Endothelial cell of umbilical vein (primary cell): ENCODE measurements around the gene CLCN2. TPM values are rescaled to one million over a fixed set of nuclear protein-coding genes. Genes with fewer than 3 reads are reported as not detected.

Source experiments
- BruUV-seq: library from RNA; stranded (reverse); fragments of 400-500 nt; replicated peaks from 2 replicates; lab custom pipeline; 2021; lab: Mats Ljungman, UMichigan
- CTCF ChIA-PET: fragments of 300-600, 350-600 bp; sonication (Branson Sonifier 250); formaldehyde crosslinking; loops from one replicate; lab custom pipeline; 2021; ENCODE audit warnings: antibody characterized with exemption, inconsistent platforms; lab: Charles Lee
- POLR2A ChIA-PET: fragments of 300-600, 350-600 bp; sonication (Branson Sonifier 250); formaldehyde crosslinking; loops from one replicate; lab custom pipeline; 2021; ENCODE audit warnings: antibody characterized with exemption, inconsistent platforms; lab: Charles Lee
- DNase-seq: peaks from one replicate; pipeline ENCODE4 v3.0.0-alpha.2; 2011; ENCODE audit warnings: low read depth, low spot score
- FAIRE-seq: peaks from 2 replicates; lab custom pipeline; 2011; peaks lifted over from hg19 to GRCh38; lab: Jason Lieb, UNC
- H2AFZ ChIP-seq: 2 replicates; pipeline ENCODE4 v1.6.0; 2012; ENCODE audit warnings: low read depth, low read length, control low read depth, inconsistent platforms
- H3K27ac ChIP-seq: 2 replicates; pipeline ENCODE4 v1.5.1; 2011; ENCODE audit warnings: low read depth, mild to moderate bottlenecking, control low read depth, low read length, moderate library complexity; ENCODE audit not compliant: insufficient read depth
- H3K27me3 ChIP-seq, 2 experiments: 2 replicates each; pipeline versions ENCODE4 v1.6.0 to v1.6.1; 2011; ENCODE audit warnings: low read length in 2 of 2, mixed read lengths in 1 of 2; ENCODE audit not compliant: control insufficient read depth in 2 of 2, insufficient read depth in 2 of 2
- H3K36me3 ChIP-seq, 2 experiments: 2 replicates in 1 of 2; 3 replicates in 1 of 2; pipeline ENCODE4 v1.5.1; 2011; ENCODE audit warnings: low read length in 2 of 2, mild to moderate bottlenecking in 1 of 2, moderate library complexity in 1 of 2; ENCODE audit not compliant: control insufficient read depth in 2 of 2, insufficient read depth in 2 of 2; ENCODE audit errors: extremely low read depth in 1 of 2
- H3K4me1 ChIP-seq: 3 replicates; pipeline ENCODE4 v1.5.1; 2011; ENCODE audit warnings: mild to moderate bottlenecking, low read length; ENCODE audit not compliant: control insufficient read depth, insufficient read depth; ENCODE audit errors: extremely low read depth
- H3K4me2 ChIP-seq: 2 replicates; pipeline ENCODE4 v1.6.1; 2011; ENCODE audit warnings: low read length, control low read depth, mixed read lengths; ENCODE audit not compliant: insufficient read depth
- H3K4me3 ChIP-seq, 3 experiments: fragments of 200-600 bp in 1 of 3; sonication (generic), shearing (Covaris generic) in 1 of 3; replicated peaks in 1 of 3; 2 replicates each; pipeline ENCODE4 v1.5.1; 2011 to 2016; ENCODE audit warnings: control low read depth in 3 of 3, low read length in 3 of 3, mild to moderate bottlenecking in 2 of 3, inconsistent platforms in 1 of 3, low read depth in 1 of 3, moderate library complexity in 1 of 3; ENCODE audit not compliant: insufficient read depth in 1 of 3
- H3K79me2 ChIP-seq: 2 replicates; pipeline ENCODE4 v1.6.0; 2012; ENCODE audit warnings: low read length, inconsistent platforms; ENCODE audit not compliant: control insufficient read depth, insufficient read depth
- H3K9ac ChIP-seq: replicated peaks from 2 replicates; pipeline ENCODE3; 2011; ENCODE audit warnings: low read length, control low read depth; ENCODE audit not compliant: insufficient read depth; ENCODE audit errors: extremely low read depth
- H3K9me1 ChIP-seq: replicated peaks from 3 replicates; pipeline ENCODE4 v1.6.0; 2011; ENCODE audit warnings: mild to moderate bottlenecking, low read length; ENCODE audit not compliant: control insufficient read depth, insufficient read depth; ENCODE audit errors: extremely low read depth
- H3K9me3 ChIP-seq: replicated peaks from 2 replicates; pipeline ENCODE4 v1.5.1; 2012; ENCODE audit warnings: low read length, inconsistent platforms; ENCODE audit not compliant: control insufficient read depth, insufficient read depth
- H4K20me1 ChIP-seq: replicated peaks from 2 replicates; pipeline ENCODE3; 2011; ENCODE audit warnings: mild to moderate bottlenecking, low read length; ENCODE audit not compliant: control insufficient read depth, insufficient read depth; ENCODE audit errors: extremely low read depth
- EZH2 ChIP-seq: IDR thresholded peaks from 2 replicates; pipeline ENCODE4 v1.6.1; 2012; ENCODE audit warnings: borderline replicate concordance, low read depth, mild to moderate bottlenecking, moderate library complexity, low read length, inconsistent platforms; ENCODE audit not compliant: severe bottlenecking
- FOS ChIP-seq: IDR thresholded peaks from 2 replicates; pipeline ENCODE4 v1.6.1; 2011; ENCODE audit warnings: mild to moderate bottlenecking, low read length, moderate library complexity, borderline replicate concordance; ENCODE audit not compliant: insufficient read depth
- GATA2 ChIP-seq: IDR thresholded peaks from 2 replicates; pipeline ENCODE4 v1.7.0; 2011; ENCODE audit warnings: low read depth, mild to moderate bottlenecking, moderate library complexity, mixed read lengths, low read length; ENCODE audit not compliant: insufficient read length, insufficient read depth
- JUN ChIP-seq: IDR thresholded peaks from 2 replicates; pipeline ENCODE4 v1.6.1; 2011; ENCODE audit warnings: borderline replicate concordance, low read depth; ENCODE audit not compliant: insufficient read length, insufficient read depth
- MAX ChIP-seq: IDR thresholded peaks from 2 replicates; pipeline ENCODE4 v1.6.1; 2011; ENCODE audit not compliant: insufficient read depth, insufficient read length
- MYC ChIP-seq: IDR thresholded peaks from one replicate; pipeline ENCODE4 v1.6.1; 2011; ENCODE audit warnings: mild to moderate bottlenecking, low read depth, low read length
- POLR2A ChIP-seq: IDR thresholded peaks from 2 replicates; pipeline ENCODE4 v1.6.1; 2012; ENCODE audit warnings: low read depth, mild to moderate bottlenecking, control low read depth, low read length
- POLR2AphosphoS5 ChIP-seq: IDR thresholded peaks from 2 replicates; pipeline ENCODE4 v1.6.1; 2012; ENCODE audit warnings: low read depth, mild to moderate bottlenecking, control low read depth, low read length, moderate library complexity; ENCODE audit not compliant: insufficient read depth
- dilution Hi-C: fragments of 300-500 bp; cut with MboI; formaldehyde crosslinking; loops from one replicate; pipeline ENCODE4 v1.15.0; 2019; ENCODE audit warnings: low sequenced_read_pairs; ENCODE audit not compliant: extremely low pct_ligation_motif_present
- intact Hi-C: fragments of 100-400 bp; cut with micrococcal nuclease; formaldehyde crosslinking; loops from one replicate; pipeline ENCODE4 v1.10.0; 2022
- polyA plus RNA-seq, 4 experiments: library from polyadenylated mRNA; depleted of rRNA in 3 of 4; stranded (reverse) in 3 of 4; unstranded in 1 of 4; fragments of >200 nt; gene quantifications; 2 replicates each; pipeline versions ENCODE4 v1.2.1 to v1.2.3, GENCODE V29; 2011 to 2012; ENCODE audit warnings: missing spikeins in 1 of 4
- total RNA-seq: library from RNA; stranded (reverse); gene quantifications from 2 replicates; pipeline ENCODE4 v1.2.3, GENCODE V29; 2021
- TF ChIP-seq, protein P1 (sequence below), 2 donors: IDR thresholded peaks; 1 replicate in 1 of 2; 2 replicates in 1 of 2; pipeline ENCODE4 v1.5.1; 2011; ENCODE audit warnings: low read length in 2 of 2, mild to moderate bottlenecking in 2 of 2, moderate library complexity in 2 of 2, control low read depth in 1 of 2, inconsistent platforms in 1 of 2, low read depth in 1 of 2; ENCODE audit not compliant: insufficient read depth in 1 of 2; ENCODE audit errors: extremely low read depth in 1 of 2

Gene CLCN2
- total and polyA plus RNA-seq, 2 donors (not counting 3 experiments of a cell fraction or from before 2014, with no cell fraction given), result 3.5 to 6.5 TPM

DNA sequence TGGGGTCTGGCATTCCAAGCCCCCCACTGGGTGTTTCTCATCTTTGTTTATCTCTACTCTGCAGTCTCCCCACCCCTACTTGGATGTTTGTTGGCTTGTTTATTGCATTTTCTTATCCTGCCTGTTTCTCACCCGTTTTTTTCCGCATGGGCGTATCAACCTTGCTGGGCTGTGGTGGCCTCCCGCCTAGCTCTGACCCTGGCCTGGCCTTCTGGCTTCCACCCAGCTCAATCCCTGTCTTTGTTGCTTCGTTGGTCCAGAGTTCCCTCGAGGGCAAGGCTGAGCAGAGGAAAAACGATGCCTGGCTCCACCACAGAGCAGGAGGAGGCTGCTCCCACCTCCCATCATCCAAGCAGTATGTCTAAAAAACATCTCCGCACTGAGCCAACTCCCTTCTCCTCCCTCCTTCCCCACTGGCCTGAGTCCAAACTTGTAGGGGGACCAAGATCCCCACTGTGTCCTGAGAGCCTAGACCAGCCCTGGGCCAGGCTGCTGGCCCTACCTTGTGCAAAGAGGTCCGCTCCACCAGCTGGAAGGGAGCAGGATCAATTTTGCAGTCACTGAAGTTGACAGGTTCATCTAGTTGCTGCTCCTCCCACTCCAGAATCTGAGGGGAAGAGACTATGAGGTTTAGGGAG is 9.8 kb downstream of the CLCN2 start:
- no peak overlapping the region for H3K27ac ChIP-seq
- H3K9me1 ChIP-seq, result no peaks in the 10 kb centered on the region
- H3K27me3 ChIP-seq, result no peaks in the 10 kb centered on the region
- dilution Hi-C loops, result no loop called here
- FAIRE-seq (no peak), DNase-seq (no peak)
- intact Hi-C loops, result no loop called here
- H3K36me3 ChIP-seq, result peaks cover 0 to 5% of the 10 kb centered on the region in 2 experiments
- H3K9me3 ChIP-seq, result no peaks in the 10 kb centered on the region
- H2AFZ ChIP-seq, result no peak overlapping the region
- no peak overlapping the region for H3K4me3 ChIP-seq
- ChIA-PET POLR2A (no interaction called here), CTCF (no interaction called here)
- no TSS peak for BruUV-seq
- H4K20me1 ChIP-seq, result no peaks in the 10 kb centered on the region
- TF ChIP-seq POLR2A (no peak), EZH2 (no peak), GATA2 (no peak), JUN (no peak), MAX (no peak), MYC (no peak), FOS (no peak), POLR2AphosphoS5 (no peak)
- TF ChIP-seq, protein P1, sequence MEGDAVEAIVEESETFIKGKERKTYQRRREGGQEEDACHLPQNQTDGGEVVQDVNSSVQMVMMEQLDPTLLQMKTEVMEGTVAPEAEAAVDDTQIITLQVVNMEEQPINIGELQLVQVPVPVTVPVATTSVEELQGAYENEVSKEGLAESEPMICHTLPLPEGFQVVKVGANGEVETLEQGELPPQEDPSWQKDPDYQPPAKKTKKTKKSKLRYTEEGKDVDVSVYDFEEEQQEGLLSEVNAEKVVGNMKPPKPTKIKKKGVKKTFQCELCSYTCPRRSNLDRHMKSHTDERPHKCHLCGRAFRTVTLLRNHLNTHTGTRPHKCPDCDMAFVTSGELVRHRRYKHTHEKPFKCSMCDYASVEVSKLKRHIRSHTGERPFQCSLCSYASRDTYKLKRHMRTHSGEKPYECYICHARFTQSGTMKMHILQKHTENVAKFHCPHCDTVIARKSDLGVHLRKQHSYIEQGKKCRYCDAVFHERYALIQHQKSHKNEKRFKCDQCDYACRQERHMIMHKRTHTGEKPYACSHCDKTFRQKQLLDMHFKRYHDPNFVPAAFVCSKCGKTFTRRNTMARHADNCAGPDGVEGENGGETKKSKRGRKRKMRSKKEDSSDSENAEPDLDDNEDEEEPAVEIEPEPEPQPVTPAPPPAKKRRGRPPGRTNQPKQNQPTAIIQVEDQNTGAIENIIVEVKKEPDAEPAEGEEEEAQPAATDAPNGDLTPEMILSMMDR (IDR thresholded peaks at IDR 0.05; ENCODE audit: extremely low read depth in 1 of 2, insufficient read depth in 1 of 2, low read depth in 1 of 2, low read length in 2 of 2), result no peak
- no peaks in the 10 kb centered on the region for H3K4me1 ChIP-seq
- no peak overlapping the region for H3K9ac ChIP-seq
- no peaks in the 10 kb centered on the region for H3K79me2 ChIP-seq
- no peak overlapping the region for H3K4me2 ChIP-seq
